ENCODE results near the gene STAMBPL1. TPM values are rescaled to one million over a fixed set of nuclear protein-coding genes. Genes with fewer than 3 reads are reported as not detected.

STAMBPL1 gene
- total RNA-seq, 1 donor from 2014 or later, result 15.1 TPM

- H3K27ac ChIP-seq (ENCODE audit: low read depth, low read length), result no peak overlapping the region
- no peaks in the 10 kb centered on the region for H3K36me3 ChIP-seq (ENCODE audit: control insufficient read depth in 3 of 3, insufficient read depth in 3 of 3, low read length in 3 of 3)
- H3K27me3 ChIP-seq (ENCODE audit: control insufficient read depth in 3 of 3, insufficient read depth in 3 of 3, low read length in 3 of 3), result no peaks in the 10 kb centered on the region
- peaks cover 0 to 9% (median 0%) of the 10 kb centered on the region in 3 donors for H3K4me1 ChIP-seq (ENCODE audit: control insufficient read depth in 3 of 3, insufficient read depth in 3 of 3, low read length in 3 of 3)
- no peaks in the 10 kb centered on the region for H3K9me3 ChIP-seq (ENCODE audit: control insufficient read depth in 3 of 3, low read length in 3 of 3)
- no peak overlapping the region for H3K4me3 ChIP-seq (ENCODE audit: low read length in 3 of 3)
- no peak overlapping the region for H3K9ac ChIP-seq (ENCODE audit: low read depth in 1 of 3, low read length in 3 of 3)
Measured at GRCh38 chr10:88889559-88890337, 9.7 kb downstream of the STAMBPL1 start.

GRCh38 chr10:88890681-88891381 lies 10.8 kb downstream of the STAMBPL1 start:
- Histone ChIP-seq H3K36me3 (ENCODE audit: control insufficient read depth in 3 of 3, insufficient read depth in 3 of 3, low read length in 3 of 3) (no peaks in the 10 kb centered on the region), H3K27me3 (ENCODE audit: control insufficient read depth in 3 of 3, insufficient read depth in 3 of 3, low read length in 3 of 3) (no peaks in the 10 kb centered on the region), H3K4me3 (ENCODE audit: low read length in 3 of 3) (no peak overlapping the region), H3K9ac (ENCODE audit: low read depth in 1 of 3, low read length in 3 of 3) (no peak overlapping the region), H3K9me3 (ENCODE audit: control insufficient read depth in 3 of 3, low read length in 3 of 3) (no peaks in the 10 kb centered on the region), H3K27ac (ENCODE audit: low read depth, low read length) (no peak overlapping the region), H3K4me1 (ENCODE audit: control insufficient read depth in 3 of 3, insufficient read depth in 3 of 3, low read length in 3 of 3) (peaks cover 0 to 6% (median 0%) of the 10 kb centered on the region in 3 donors)

- Histone ChIP-seq H3K9me3 (ENCODE audit: control insufficient read depth in 3 of 3, low read length in 3 of 3) (no peaks in the 10 kb centered on the region), H3K27me3 (ENCODE audit: control insufficient read depth in 3 of 3, insufficient read depth in 3 of 3, low read length in 3 of 3) (no peaks in the 10 kb centered on the region), H3K9ac (ENCODE audit: low read depth in 1 of 3, low read length in 3 of 3) (no peak overlapping the region), H3K27ac (ENCODE audit: low read depth, low read length) (no peak overlapping the region), H3K4me3 (ENCODE audit: low read length in 3 of 3) (no peak overlapping the region), H3K36me3 (ENCODE audit: control insufficient read depth in 3 of 3, insufficient read depth in 3 of 3, low read length in 3 of 3) (no peaks in the 10 kb centered on the region), H3K4me1 (ENCODE audit: control insufficient read depth in 3 of 3, insufficient read depth in 3 of 3, low read length in 3 of 3) (peaks cover 9 to 14% (median 11%) of the 10 kb centered on the region in 3 donors)
Measured at GRCh38 chr10:88892222-88892967, 12.3 kb downstream of the STAMBPL1 start.

- peaks cover 9 to 17% (median 12%) of the 10 kb centered on the region in 3 donors for H3K4me1 ChIP-seq (ENCODE audit: control insufficient read depth in 3 of 3, insufficient read depth in 3 of 3, low read length in 3 of 3)
- no peak overlapping the region for H3K9ac ChIP-seq (ENCODE audit: low read depth in 1 of 3, low read length in 3 of 3)
- H3K4me3 ChIP-seq (ENCODE audit: low read length in 3 of 3), result no peak overlapping the region
- no peaks in the 10 kb centered on the region for H3K36me3 ChIP-seq (ENCODE audit: control insufficient read depth in 3 of 3, insufficient read depth in 3 of 3, low read length in 3 of 3)
- H3K27ac ChIP-seq (ENCODE audit: low read depth, low read length), result no peak overlapping the region
- no peaks in the 10 kb centered on the region for H3K9me3 ChIP-seq (ENCODE audit: control insufficient read depth in 3 of 3, low read length in 3 of 3)
- no peaks in the 10 kb centered on the region for H3K27me3 ChIP-seq (ENCODE audit: control insufficient read depth in 3 of 3, insufficient read depth in 3 of 3, low read length in 3 of 3)
Measured at GRCh38 chr10:88893611-88894010, 13.6 kb downstream of the STAMBPL1 start.

GRCh38 chr10:88895250-88895649 lies 15.2 kb downstream of the STAMBPL1 start:
- H3K36me3 ChIP-seq (ENCODE audit: control insufficient read depth in 3 of 3, insufficient read depth in 3 of 3, low read length in 3 of 3), result no peaks in the 10 kb centered on the region
- no peaks in the 10 kb centered on the region for H3K9me3 ChIP-seq (ENCODE audit: control insufficient read depth in 3 of 3, low read length in 3 of 3)
- H3K27me3 ChIP-seq (ENCODE audit: control insufficient read depth in 3 of 3, insufficient read depth in 3 of 3, low read length in 3 of 3), result no peaks in the 10 kb centered on the region
- no peak overlapping the region for H3K9ac ChIP-seq (ENCODE audit: low read depth in 1 of 3, low read length in 3 of 3)
- peaks cover 9 to 17% (median 12%) of the 10 kb centered on the region in 3 donors for H3K4me1 ChIP-seq (ENCODE audit: control insufficient read depth in 3 of 3, insufficient read depth in 3 of 3, low read length in 3 of 3)
- H3K4me3 ChIP-seq (ENCODE audit: low read length in 3 of 3), result no peak overlapping the region
- no peak overlapping the region for H3K27ac ChIP-seq (ENCODE audit: low read depth, low read length)

GRCh38 chr10:88896372-88896993 lies 16.4 kb downstream of the STAMBPL1 start:
- Histone ChIP-seq H3K27ac (ENCODE audit: low read depth, low read length) (peak overlapping the region; percentile 70), H3K36me3 (ENCODE audit: control insufficient read depth in 3 of 3, insufficient read depth in 3 of 3, low read length in 3 of 3) (no peaks in the 10 kb centered on the region), H3K9me3 (ENCODE audit: control insufficient read depth in 3 of 3, low read length in 3 of 3) (no peaks in the 10 kb centered on the region), H3K4me3 (ENCODE audit: low read length in 3 of 3) (no peak overlapping the region), H3K4me1 (ENCODE audit: control insufficient read depth in 3 of 3, insufficient read depth in 3 of 3, low read length in 3 of 3) (peaks cover 9 to 17% (median 12%) of the 10 kb centered on the region in 3 donors), H3K9ac (ENCODE audit: low read depth in 1 of 3, low read length in 3 of 3) (no peak overlapping the region), H3K27me3 (ENCODE audit: control insufficient read depth in 3 of 3, insufficient read depth in 3 of 3, low read length in 3 of 3) (no peaks in the 10 kb centered on the region)

GRCh38 chr10:88896994-88897853 lies 17.2 kb downstream of the STAMBPL1 start:
- Histone ChIP-seq H3K9me3 (ENCODE audit: control insufficient read depth in 3 of 3, low read length in 3 of 3) (no peaks in the 10 kb centered on the region), H3K36me3 (ENCODE audit: control insufficient read depth in 3 of 3, insufficient read depth in 3 of 3, low read length in 3 of 3) (peaks cover 0 to 3% (median 0%) of the 10 kb centered on the region in 3 donors), H3K4me3 (ENCODE audit: low read length in 3 of 3) (no peak overlapping the region), H3K27me3 (ENCODE audit: control insufficient read depth in 3 of 3, insufficient read depth in 3 of 3, low read length in 3 of 3) (no peaks in the 10 kb centered on the region), H3K27ac (ENCODE audit: low read depth, low read length) (peak overlapping the region; percentile 70), H3K9ac (ENCODE audit: low read depth in 1 of 3, low read length in 3 of 3) (no peak overlapping the region), H3K4me1 (ENCODE audit: control insufficient read depth in 3 of 3, insufficient read depth in 3 of 3, low read length in 3 of 3) (peaks cover 9 to 17% (median 12%) of the 10 kb centered on the region in 3 donors)

- Histone ChIP-seq H3K27me3 (ENCODE audit: control insufficient read depth in 3 of 3, insufficient read depth in 3 of 3, low read length in 3 of 3) (no peaks in the 10 kb centered on the region), H3K9me3 (ENCODE audit: control insufficient read depth in 3 of 3, low read length in 3 of 3) (no peaks in the 10 kb centered on the region), H3K36me3 (ENCODE audit: control insufficient read depth in 3 of 3, insufficient read depth in 3 of 3, low read length in 3 of 3) (peaks cover 0 to 4% (median 0%) of the 10 kb centered on the region in 3 donors), H3K27ac (ENCODE audit: low read depth, low read length) (no peak overlapping the region), H3K9ac (ENCODE audit: low read depth in 1 of 3, low read length in 3 of 3) (no peak overlapping the region), H3K4me1 (ENCODE audit: control insufficient read depth in 3 of 3, insufficient read depth in 3 of 3, low read length in 3 of 3) (peaks cover 9 to 17% (median 12%) of the 10 kb centered on the region in 3 donors), H3K4me3 (ENCODE audit: low read length in 3 of 3) (no peak overlapping the region)
Measured at GRCh38 chr10:88898727-88899126, 18.7 kb downstream of the STAMBPL1 start.

- Histone ChIP-seq H3K9ac (ENCODE audit: low read depth in 1 of 3, low read length in 3 of 3) (no peak overlapping the region), H3K4me1 (ENCODE audit: control insufficient read depth in 3 of 3, insufficient read depth in 3 of 3, low read length in 3 of 3) (peaks cover 9 to 12% (median 11%) of the 10 kb centered on the region in 3 donors), H3K36me3 (ENCODE audit: control insufficient read depth in 3 of 3, insufficient read depth in 3 of 3, low read length in 3 of 3) (peaks cover 0 to 4% (median 0%) of the 10 kb centered on the region in 3 donors), H3K9me3 (ENCODE audit: control insufficient read depth in 3 of 3, low read length in 3 of 3) (no peaks in the 10 kb centered on the region), H3K27ac (ENCODE audit: low read depth, low read length) (no peak overlapping the region), H3K4me3 (ENCODE audit: low read length in 3 of 3) (no peak overlapping the region), H3K27me3 (ENCODE audit: control insufficient read depth in 3 of 3, insufficient read depth in 3 of 3, low read length in 3 of 3) (no peaks in the 10 kb centered on the region)
Measured at GRCh38 chr10:88899886-88900285, 19.8 kb downstream of the STAMBPL1 start.
